ENCODE results near the gene ZNF436. TPM values are rescaled to one million over a fixed set of nuclear protein-coding genes. Genes with fewer than 3 reads are reported as not detected.

Gene ZNF436
- total RNA-seq, 1 experiment from 2014 or later = 0.52 TPM

- Histone ChIP-seq H4K5ac (ENCODE audit: insufficient read length, low read depth, low read length) (no peak overlapping the region), H4K8ac (replicated peaks; ENCODE audit: insufficient read length, low read depth, low read length) (no peak overlapping the region), H3K27ac (ENCODE audit: insufficient read length, low read depth, low read length) (no peak overlapping the region), H3K9me3 (ENCODE audit: control insufficient read depth, low read depth, low read length) (peaks cover 7% of the 10 kb centered on the region), H2BK120ac (ENCODE audit: low read depth, low read length, poor library complexity, severe bottlenecking) (no peak overlapping the region), H2AK5ac (ENCODE audit: insufficient read length, low read length) (no peak overlapping the region), H4K20me1 (ENCODE audit: control insufficient read depth, insufficient read depth, insufficient read length) (no peaks in the 10 kb centered on the region), H3K9ac (ENCODE audit: extremely low read depth, insufficient read length, low read length) (no peak overlapping the region), H2BK20ac (ENCODE audit: low read depth, low read length, poor library complexity, severe bottlenecking) (no peak overlapping the region), H2BK15ac (ENCODE audit: low read depth, low read length) (no peak overlapping the region), H2BK5ac (ENCODE audit: insufficient read length, low read length) (no peak overlapping the region), H3K27me3 (ENCODE audit: insufficient read depth, low read length) (peaks cover 43% of the 10 kb centered on the region; the same call in 1 of the 2 replicates), H3K4me1 (ENCODE audit: insufficient read depth, low read length) (no peaks in the 10 kb centered on the region; the same call in 1 of the 2 replicates), H3K79me2 (ENCODE audit: insufficient read depth, low read length) (no peaks in the 10 kb centered on the region), H3K23ac (ENCODE audit: insufficient read length, low read depth, low read length) (no peak overlapping the region), H3K79me1 (ENCODE audit: insufficient read depth, low read depth, low read length, poor library complexity, severe bottlenecking) (no peaks in the 10 kb centered on the region), H3T11ph (ENCODE audit: low read length) (no peak overlapping the region), H3K23me2 (ENCODE audit: insufficient read length, low read depth, low read length, poor library complexity, severe bottlenecking) (no peaks in the 10 kb centered on the region), H3K18ac (ENCODE audit: insufficient read length, low read depth, low read length) (no peak overlapping the region), H4K91ac (ENCODE audit: insufficient read length, low read depth, low read length) (no peak overlapping the region), H3K4ac (ENCODE audit: low read depth, low read length) (no peak overlapping the region), H2AFZ (ENCODE audit: low read length) (no peak overlapping the region), H3K56ac (ENCODE audit: insufficient read length, low read depth, low read length) (no peak overlapping the region), H3K4me2 (ENCODE audit: insufficient read depth, insufficient read length, low read length) (peak overlapping the region; percentile 1), H3K14ac (ENCODE audit: insufficient read depth, low read length) (no peak overlapping the region), H2BK12ac (ENCODE audit: insufficient read length, low read depth, low read length) (no peak overlapping the region)
- peak; percentile 60 for DNase-seq
- Mint-ChIP-seq H3K36me3 (ENCODE audit: insufficient read depth in 1 of 3, low read depth in 3 of 3) (no peaks in the 10 kb centered on the region), H3K9me3 (peaks cover 0 to 5% of the 10 kb centered on the region in 2 experiments; a peak in 1 of 5 replicates), H3K27me3 (ENCODE audit: low read depth) (no peaks in the 10 kb centered on the region), H3K4me3 (peak overlapping the region in 1 of 2 experiments; percentile 1; a peak in 1 of 5 replicates), H3K4me1 (peaks cover 17 to 18% of the 10 kb centered on the region in 2 experiments), H3K27ac (no peak overlapping the region; a peak in 1 of 7 replicates)
- TF ChIP-seq CTCF (conservative IDR thresholded peaks at IDR 0.05) = no peak
- WGBS (ENCODE audit: extremely low coverage, insufficient read length, low lambda C conversion rate) = no CpG with 5 or more reads among the region's 7 CpGs
These were observed 25.0 kb upstream of the ZNF436 start for GRCh38 chr1:23394684-23395083.

Measured in H9 (cell line).